HG03097 (cell line): Measurements from ENCODE around the gene CDK5.

ENCODE experiments used
- ATAC-seq: cut with Tn5 transposase; IDR thresholded peaks from one replicate; pipeline ENCODE4 v1.9.1; 2021; ENCODE audit not compliant: unreplicated experiment, low FRiP score

The CDK5 gene

GRCh38 chr7:151074817-151075661 lies 17.3 kb upstream of the CDK5 start:
- ATAC-seq, result no peak

GRCh38 chr7:151073990-151074389 lies 16.3 kb upstream of the CDK5 start:
- no peak for ATAC-seq

GRCh38 chr7:151071032-151071866 lies 13.6 kb upstream of the CDK5 start:
- no peak for ATAC-seq

GRCh38 chr7:151070574-151070960 lies 12.9 kb upstream of the CDK5 start:
- no peak for ATAC-seq

- no peak for ATAC-seq
These were observed 12.3 kb upstream of the CDK5 start for GRCh38 chr7:151069841-151070573.

- ATAC-seq, result no peak
These were observed 10.5 kb upstream of the CDK5 start for GRCh38 chr7:151068069-151068773.

GRCh38 chr7:151066273-151066974 lies 8.7 kb upstream of the CDK5 start:
- ATAC-seq, result no peak

- ATAC-seq, result no peak
These were observed 7.8 kb upstream of the CDK5 start for GRCh38 chr7:151065516-151065915.

- no peak for ATAC-seq
These were observed 7.3 kb upstream of the CDK5 start for GRCh38 chr7:151064993-151065392.

GRCh38 chr7:151064454-151064853 lies 6.8 kb upstream of the CDK5 start:
- ATAC-seq, result no peak

- no peak for ATAC-seq
These were observed 5.5 kb upstream of the CDK5 start for GRCh38 chr7:151063212-151063561.

- no peak for ATAC-seq
These were observed 4.9 kb upstream of the CDK5 start for GRCh38 chr7:151062399-151063211.

GRCh38 chr7:151062111-151062398 lies 4.4 kb upstream of the CDK5 start:
- no peak for ATAC-seq

GRCh38 chr7:151061213-151062110 lies 3.8 kb upstream of the CDK5 start:
- no peak for ATAC-seq

- ATAC-seq, result no peak
These were observed 2.9 kb upstream of the CDK5 start for GRCh38 chr7:151060416-151061212.

GRCh38 chr7:151060113-151060415 lies 2.4 kb upstream of the CDK5 start:
- ATAC-seq, result no peak

- no peak for ATAC-seq
These were observed 1.8 kb upstream of the CDK5 start, which contains the start of gene SLC4A2 for GRCh38 chr7:151059367-151060112. TSS of gene SLC4A2 (plus strand) at chr7:151059589. CDS start at chr7:151061988, 2,399 bp downstream.
